ENCODE results near the gene PCSK6.

The PCSK6 gene

GRCh38 chr15:101531170-101531569 lies 41.7 kb upstream of the PCSK6 start:
- Mint-ChIP-seq H3K27me3 (ENCODE audit: low read depth) (peaks cover 4% of the 10 kb centered on the region), H3K36me3 (ENCODE audit: low read depth) (no peaks in the 10 kb centered on the region), H3K9me3 (no peaks in the 10 kb centered on the region), H3K4me3 (no peak overlapping the region), H3K4me1 (peaks cover 22% of the 10 kb centered on the region), H3K27ac (no peak overlapping the region)
- TF ChIP-seq, protein P1, sequence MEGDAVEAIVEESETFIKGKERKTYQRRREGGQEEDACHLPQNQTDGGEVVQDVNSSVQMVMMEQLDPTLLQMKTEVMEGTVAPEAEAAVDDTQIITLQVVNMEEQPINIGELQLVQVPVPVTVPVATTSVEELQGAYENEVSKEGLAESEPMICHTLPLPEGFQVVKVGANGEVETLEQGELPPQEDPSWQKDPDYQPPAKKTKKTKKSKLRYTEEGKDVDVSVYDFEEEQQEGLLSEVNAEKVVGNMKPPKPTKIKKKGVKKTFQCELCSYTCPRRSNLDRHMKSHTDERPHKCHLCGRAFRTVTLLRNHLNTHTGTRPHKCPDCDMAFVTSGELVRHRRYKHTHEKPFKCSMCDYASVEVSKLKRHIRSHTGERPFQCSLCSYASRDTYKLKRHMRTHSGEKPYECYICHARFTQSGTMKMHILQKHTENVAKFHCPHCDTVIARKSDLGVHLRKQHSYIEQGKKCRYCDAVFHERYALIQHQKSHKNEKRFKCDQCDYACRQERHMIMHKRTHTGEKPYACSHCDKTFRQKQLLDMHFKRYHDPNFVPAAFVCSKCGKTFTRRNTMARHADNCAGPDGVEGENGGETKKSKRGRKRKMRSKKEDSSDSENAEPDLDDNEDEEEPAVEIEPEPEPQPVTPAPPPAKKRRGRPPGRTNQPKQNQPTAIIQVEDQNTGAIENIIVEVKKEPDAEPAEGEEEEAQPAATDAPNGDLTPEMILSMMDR (IDR thresholded peaks at IDR 0.05; ENCODE audit: unreplicated experiment in 3 of 3) = no peak

GRCh38 chr15:101530224-101530958 lies 40.9 kb upstream of the PCSK6 start:
- no peak overlapping the region for H3K27ac Mint-ChIP-seq
- peaks cover 15% of the 10 kb centered on the region for H3K4me1 Mint-ChIP-seq
- H3K4me3 Mint-ChIP-seq = no peak overlapping the region
- TF ChIP-seq, protein P1 (IDR thresholded peaks at IDR 0.05; ENCODE audit: unreplicated experiment in 3 of 3) = no peak
- H3K27me3 Mint-ChIP-seq (ENCODE audit: low read depth) = peaks cover 4% of the 10 kb centered on the region
- H3K36me3 Mint-ChIP-seq (ENCODE audit: low read depth) = no peaks in the 10 kb centered on the region
- no peaks in the 10 kb centered on the region for H3K9me3 Mint-ChIP-seq

GRCh38 chr15:101528917-101529299 lies 39.4 kb upstream of the PCSK6 start:
- Mint-ChIP-seq H3K4me1 (peaks cover 14% of the 10 kb centered on the region), H3K9me3 (no peaks in the 10 kb centered on the region), H3K27ac (peak overlapping the region in 2 of 3 experiments; percentile 53 to 66), H3K36me3 (ENCODE audit: low read depth) (no peaks in the 10 kb centered on the region), H3K4me3 (no peak overlapping the region), H3K27me3 (ENCODE audit: low read depth) (peaks cover 4% of the 10 kb centered on the region)
- TF ChIP-seq, protein P1 (IDR thresholded peaks at IDR 0.05; ENCODE audit: unreplicated experiment in 3 of 3) = no peak

- no peaks in the 10 kb centered on the region for H3K36me3 Mint-ChIP-seq (ENCODE audit: low read depth)
- TF ChIP-seq, protein P1 (IDR thresholded peaks at IDR 0.05; ENCODE audit: unreplicated experiment in 3 of 3) = no peak
- H3K27me3 Mint-ChIP-seq (ENCODE audit: low read depth) = peaks cover 4% of the 10 kb centered on the region
- peaks cover 14% of the 10 kb centered on the region for H3K4me1 Mint-ChIP-seq
- H3K27ac Mint-ChIP-seq = peak overlapping the region; percentile 33 to 66 (median 53)
- peaks cover 2% of the 10 kb centered on the region for H3K9me3 Mint-ChIP-seq
- no peak overlapping the region for H3K4me3 Mint-ChIP-seq
Observed at GRCh38 chr15:101528108-101528916, 38.8 kb upstream of the PCSK6 start.

DNA sequence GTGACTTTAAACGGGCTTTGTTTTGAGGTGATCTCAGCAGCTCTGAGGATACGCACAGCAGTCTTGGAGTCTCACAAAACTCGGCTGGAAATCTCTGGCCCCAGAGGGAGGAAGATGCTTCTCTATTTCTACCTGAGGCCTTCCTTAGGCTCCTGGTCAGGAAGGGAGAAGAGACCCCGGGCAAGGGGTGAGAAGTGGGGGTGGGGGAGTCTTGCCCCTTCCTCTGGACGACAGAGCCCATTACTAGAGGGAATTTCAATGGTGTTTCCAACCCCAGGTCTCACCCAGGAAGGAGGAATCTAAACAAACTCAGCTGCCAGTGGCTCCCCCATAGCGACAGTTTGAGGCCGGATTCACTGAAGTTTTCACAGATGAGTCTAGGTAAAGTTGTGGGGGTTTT lies 37.4 kb upstream of the PCSK6 start:
- H3K36me3 Mint-ChIP-seq (ENCODE audit: low read depth) = no peaks in the 10 kb centered on the region
- TF ChIP-seq, protein P1 (IDR thresholded peaks at IDR 0.05; ENCODE audit: unreplicated experiment in 3 of 3) = no peak
- peaks cover 2% of the 10 kb centered on the region for H3K9me3 Mint-ChIP-seq
- H3K4me1 Mint-ChIP-seq = peaks cover 14% of the 10 kb centered on the region
- H3K4me3 Mint-ChIP-seq = no peak overlapping the region
- H3K27ac Mint-ChIP-seq = no peak overlapping the region
- H3K27me3 Mint-ChIP-seq (ENCODE audit: low read depth) = peaks cover 4% of the 10 kb centered on the region

All from nephron (organoid).